Astrocyte of the cerebellum (primary cell): ENCODE data around the gene PITX3.

Experiments
- DNase-seq: peaks from one replicate; pipeline ENCODE4 v3.0.0-alpha.2; 2011; ENCODE audit warnings: low read depth
- H3K4me3 ChIP-seq: 2 replicates; pipeline ENCODE4 v1.5.1; 2011; ENCODE audit warnings: mild to moderate bottlenecking, low read depth, low read length, moderate library complexity
- CTCF ChIP-seq: IDR thresholded peaks from 2 replicates; pipeline ENCODE4 v1.5.1; 2012; ENCODE audit warnings: low read length, low read depth, moderate library complexity, mild to moderate bottlenecking; ENCODE audit errors: missing control alignments
- in situ Hi-C: cut with HindIII; loops from 2 replicates; pipeline ENCODE4 v1.10.0; 2017; ENCODE audit warnings: low sequenced_read_pairs

Gene PITX3

GRCh38 chr10:102241444-102242117 lies at the start of gene PITX3:
Gene PITX3 (minus strand): TSS chr10:102241512. CDS start chr10:102232080, 9,432 bp downstream.
- TF ChIP-seq CTCF, result no peak
- H3K4me3 ChIP-seq, result peak within 1 kb of the TSS; percentile 57
- in situ Hi-C loops, result no loop called here
- DNase-seq, result peak; percentile 65

GRCh38 chr10:102289840-102290239 lies 48.5 kb upstream of the PITX3 start:
- in situ Hi-C loops, result no loop called here
- no peak for DNase-seq
- TF ChIP-seq CTCF, result no peak
- no peak overlapping the region for H3K4me3 ChIP-seq

- in situ Hi-C loops, result no loop called here
- H3K4me3 ChIP-seq, result no peak overlapping the region
- no peak for DNase-seq
- TF ChIP-seq CTCF, result no peak
Observed at GRCh38 chr10:102289356-102289755, 48.0 kb upstream of the PITX3 start.

- H3K4me3 ChIP-seq, result no peak overlapping the region
- DNase-seq, result no peak
- in situ Hi-C loops, result no loop called here
- no peak for TF ChIP-seq CTCF
Observed at GRCh38 chr10:102287991-102288390, 46.7 kb upstream of the PITX3 start.

- in situ Hi-C loops, result no loop called here
- DNase-seq, result no peak
- no peak overlapping the region for H3K4me3 ChIP-seq
- no peak for TF ChIP-seq CTCF
Observed at GRCh38 chr10:102287538-102287937, 46.2 kb upstream of the PITX3 start.

- no peak overlapping the region for H3K4me3 ChIP-seq
- DNase-seq, result no peak
- in situ Hi-C loops, result no loop called here
- no peak for TF ChIP-seq CTCF
Observed at GRCh38 chr10:102286216-102286615, 44.9 kb upstream of the PITX3 start.
